SK-N-SH treated with all-trans-retinoic acid at 6 μM for 48 hours (cell line): ENCODE results near the gene OSBPL9.

ENCODE experiments used
- ATAC-seq: fragments of 200-7000 bp; cut with Tn5 transposase; 3 replicates; pipeline ENCODE4 v1.9.1; 2020; ENCODE audit warnings: mild to moderate bottlenecking, moderate library complexity
- ARNTL ChIP-seq: fragments of 450-650 bp; formaldehyde crosslinking; IDR thresholded peaks from 2 replicates; pipeline ENCODE4 v1.5.0; 2020; ENCODE audit warnings: low read depth, mild to moderate bottlenecking, moderate library complexity, borderline replicate concordance
- BACH2 ChIP-seq: fragments of 250-450 bp; sonication (Bioruptor Pico); IDR thresholded peaks from 2 replicates; pipeline ENCODE4 v1.9.0; 2021; ENCODE audit warnings: mild to moderate bottlenecking, borderline replicate concordance
- CSDC2 ChIP-seq: fragments of 250-450 bp; sonication (Bioruptor Pico); IDR thresholded peaks from 2 replicates; pipeline ENCODE4 v1.5.0; 2020; ENCODE audit warnings: mild to moderate bottlenecking, moderate library complexity
- ESRRG ChIP-seq: fragments of 250-450 bp; sonication (Bioruptor Pico); IDR thresholded peaks from 2 replicates; pipeline ENCODE4 v1.6.1; 2021; ENCODE audit warnings: mild to moderate bottlenecking
- GLIS3 ChIP-seq: fragments of 250-450 bp; sonication (Bioruptor Pico); IDR thresholded peaks from 2 replicates; pipeline ENCODE4 v1.5.0; 2020; ENCODE audit warnings: mild to moderate bottlenecking, moderate library complexity
- ISL1 ChIP-seq: fragments of 250-450 bp; sonication (Bioruptor Pico); IDR thresholded peaks from 2 replicates; pipeline ENCODE4 v2.1.2; 2022; ENCODE audit warnings: mild to moderate bottlenecking, moderate library complexity
- PPARA ChIP-seq: fragments of 250-450 bp; sonication (Bioruptor Pico); IDR thresholded peaks from 2 replicates; pipeline ENCODE4 v1.5.0; 2020; ENCODE audit warnings: mild to moderate bottlenecking, borderline replicate concordance
- RARB ChIP-seq: fragments of 250-450 bp; sonication (Bioruptor Pico); IDR thresholded peaks from 2 replicates; pipeline ENCODE4 v1.8.0; 2021; ENCODE audit warnings: mild to moderate bottlenecking, moderate library complexity
- SNAI2 ChIP-seq: fragments of 250-450 bp; sonication (Bioruptor Pico); IDR thresholded peaks from 2 replicates; pipeline ENCODE4 v1.5.0; 2020; ENCODE audit warnings: mild to moderate bottlenecking, moderate library complexity
- TCF4 ChIP-seq: fragments of 250-450 bp; sonication (Bioruptor Pico); IDR thresholded peaks from 2 replicates; pipeline ENCODE4 v1.8.0; 2021; ENCODE audit warnings: mild to moderate bottlenecking, moderate library complexity, borderline replicate concordance
- TOX ChIP-seq: fragments of 250-450 bp; sonication (Bioruptor Pico); IDR thresholded peaks from 2 replicates; pipeline ENCODE4 v1.8.0; 2021; ENCODE audit warnings: mild to moderate bottlenecking, moderate library complexity, borderline replicate concordance
- ZC3H10 ChIP-seq: fragments of 250-450 bp; sonication (Bioruptor Pico); IDR thresholded peaks from 2 replicates; pipeline ENCODE4 v1.5.1; 2021; ENCODE audit warnings: mild to moderate bottlenecking, moderate library complexity
- ZNF70 ChIP-seq: fragments of 450-650 bp; formaldehyde crosslinking; IDR thresholded peaks from 2 replicates; pipeline ENCODE4 v1.5.0; 2020; ENCODE audit warnings: mild to moderate bottlenecking, moderate library complexity
- ZNF8 ChIP-seq: fragments of 450-650 bp; formaldehyde crosslinking; IDR thresholded peaks from 2 replicates; pipeline ENCODE4 v1.5.0; 2020; ENCODE audit warnings: mild to moderate bottlenecking, moderate library complexity
- TF ChIP-seq, protein P1 (sequence below): fragments of 250-450 bp; sonication (Bioruptor Pico); IDR thresholded peaks from 2 replicates; pipeline ENCODE4 v1.8.0; 2021; ENCODE audit warnings: low read depth, mild to moderate bottlenecking, moderate library complexity, borderline replicate concordance
- TF ChIP-seq, protein P2 (sequence below): fragments of 250-450 bp; sonication (Bioruptor Pico); IDR thresholded peaks from 2 replicates; pipeline ENCODE4 v1.5.1; 2021; ENCODE audit warnings: mild to moderate bottlenecking, moderate library complexity
- TF ChIP-seq, protein P3 (sequence below): fragments of 250-450 bp; sonication (Bioruptor Pico); IDR thresholded peaks from 2 replicates; pipeline ENCODE4 v1.5.0; 2020; ENCODE audit warnings: mild to moderate bottlenecking, moderate library complexity
- TF ChIP-seq, protein P4 (sequence below): fragments of 250-450 bp; sonication (Bioruptor Pico); IDR thresholded peaks from 2 replicates; pipeline ENCODE4 v1.8.0; 2020; ENCODE audit warnings: mild to moderate bottlenecking, moderate library complexity, borderline replicate concordance
- TF ChIP-seq, protein P5 (sequence below): fragments of 250-450 bp; sonication (Bioruptor Pico); IDR thresholded peaks from 2 replicates; pipeline ENCODE4 v1.5.1; 2020; ENCODE audit warnings: low read depth, mild to moderate bottlenecking, moderate library complexity

Gene OSBPL9

DNA sequence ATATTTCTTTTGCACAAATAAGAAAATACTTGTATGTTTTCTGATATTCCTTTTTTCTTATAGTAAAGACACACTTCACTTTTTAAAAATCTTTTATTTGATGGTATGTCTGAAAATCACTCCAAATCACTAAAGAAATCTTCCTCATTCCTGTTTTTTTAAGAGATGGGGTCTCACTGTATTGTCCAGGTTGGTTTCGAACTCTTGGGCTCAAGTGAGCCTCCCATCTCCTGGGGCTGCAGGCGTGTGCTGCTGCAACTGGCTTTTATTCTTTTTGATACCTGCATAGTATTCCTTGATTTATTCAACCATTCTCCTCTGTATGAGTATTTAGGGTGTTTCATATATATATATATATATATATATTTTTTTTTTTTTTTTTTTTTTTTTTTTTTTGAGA, 88.1 kb downstream of the OSBPL9 start:
- TF ChIP-seq, protein P1, sequence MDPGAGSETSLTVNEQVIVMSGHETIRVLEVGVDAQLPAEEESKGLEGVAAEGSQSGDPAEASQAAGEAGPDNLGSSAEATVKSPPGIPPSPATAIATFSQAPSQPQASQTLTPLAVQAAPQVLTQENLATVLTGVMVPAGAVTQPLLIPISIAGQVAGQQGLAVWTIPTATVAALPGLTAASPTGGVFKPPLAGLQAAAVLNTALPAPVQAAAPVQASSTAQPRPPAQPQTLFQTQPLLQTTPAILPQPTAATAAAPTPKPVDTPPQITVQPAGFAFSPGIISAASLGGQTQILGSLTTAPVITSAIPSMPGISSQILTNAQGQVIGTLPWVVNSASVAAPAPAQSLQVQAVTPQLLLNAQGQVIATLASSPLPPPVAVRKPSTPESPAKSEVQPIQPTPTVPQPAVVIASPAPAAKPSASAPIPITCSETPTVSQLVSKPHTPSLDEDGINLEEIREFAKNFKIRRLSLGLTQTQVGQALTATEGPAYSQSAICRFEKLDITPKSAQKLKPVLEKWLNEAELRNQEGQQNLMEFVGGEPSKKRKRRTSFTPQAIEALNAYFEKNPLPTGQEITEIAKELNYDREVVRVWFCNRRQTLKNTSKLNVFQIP (CRISPR knock-in tag): no peak
- TF ChIP-seq, protein P2, sequence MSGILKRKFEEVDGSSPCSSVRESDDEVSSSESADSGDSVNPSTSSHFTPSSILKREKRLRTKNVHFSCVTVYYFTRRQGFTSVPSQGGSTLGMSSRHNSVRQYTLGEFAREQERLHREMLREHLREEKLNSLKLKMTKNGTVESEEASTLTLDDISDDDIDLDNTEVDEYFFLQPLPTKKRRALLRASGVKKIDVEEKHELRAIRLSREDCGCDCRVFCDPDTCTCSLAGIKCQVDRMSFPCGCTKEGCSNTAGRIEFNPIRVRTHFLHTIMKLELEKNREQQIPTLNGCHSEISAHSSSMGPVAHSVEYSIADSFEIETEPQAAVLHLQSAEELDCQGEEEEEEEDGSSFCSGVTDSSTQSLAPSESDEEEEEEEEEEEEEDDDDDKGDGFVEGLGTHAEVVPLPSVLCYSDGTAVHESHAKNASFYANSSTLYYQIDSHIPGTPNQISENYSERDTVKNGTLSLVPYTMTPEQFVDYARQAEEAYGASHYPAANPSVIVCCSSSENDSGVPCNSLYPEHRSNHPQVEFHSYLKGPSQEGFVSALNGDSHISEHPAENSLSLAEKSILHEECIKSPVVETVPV (CRISPR knock-in tag): no peak
- TF ChIP-seq SNAI2 (CRISPR knock-in tag) (no peak), BACH2 (CRISPR knock-in tag) (no peak), GLIS3 (CRISPR knock-in tag) (no peak), ISL1 (CRISPR knock-in tag) (no peak), ESRRG (CRISPR knock-in tag) (no peak), TCF4 (CRISPR knock-in tag) (no peak), ZNF8 (no peak), ZNF70 (CRISPR knock-in tag) (no peak), PPARA (CRISPR knock-in tag) (no peak), ARNTL (no peak), RARB (CRISPR knock-in tag) (no peak), CSDC2 (CRISPR knock-in tag) (no peak), ZC3H10 (CRISPR knock-in tag) (no peak), TOX (CRISPR knock-in tag) (no peak)
- TF ChIP-seq, protein P3, sequence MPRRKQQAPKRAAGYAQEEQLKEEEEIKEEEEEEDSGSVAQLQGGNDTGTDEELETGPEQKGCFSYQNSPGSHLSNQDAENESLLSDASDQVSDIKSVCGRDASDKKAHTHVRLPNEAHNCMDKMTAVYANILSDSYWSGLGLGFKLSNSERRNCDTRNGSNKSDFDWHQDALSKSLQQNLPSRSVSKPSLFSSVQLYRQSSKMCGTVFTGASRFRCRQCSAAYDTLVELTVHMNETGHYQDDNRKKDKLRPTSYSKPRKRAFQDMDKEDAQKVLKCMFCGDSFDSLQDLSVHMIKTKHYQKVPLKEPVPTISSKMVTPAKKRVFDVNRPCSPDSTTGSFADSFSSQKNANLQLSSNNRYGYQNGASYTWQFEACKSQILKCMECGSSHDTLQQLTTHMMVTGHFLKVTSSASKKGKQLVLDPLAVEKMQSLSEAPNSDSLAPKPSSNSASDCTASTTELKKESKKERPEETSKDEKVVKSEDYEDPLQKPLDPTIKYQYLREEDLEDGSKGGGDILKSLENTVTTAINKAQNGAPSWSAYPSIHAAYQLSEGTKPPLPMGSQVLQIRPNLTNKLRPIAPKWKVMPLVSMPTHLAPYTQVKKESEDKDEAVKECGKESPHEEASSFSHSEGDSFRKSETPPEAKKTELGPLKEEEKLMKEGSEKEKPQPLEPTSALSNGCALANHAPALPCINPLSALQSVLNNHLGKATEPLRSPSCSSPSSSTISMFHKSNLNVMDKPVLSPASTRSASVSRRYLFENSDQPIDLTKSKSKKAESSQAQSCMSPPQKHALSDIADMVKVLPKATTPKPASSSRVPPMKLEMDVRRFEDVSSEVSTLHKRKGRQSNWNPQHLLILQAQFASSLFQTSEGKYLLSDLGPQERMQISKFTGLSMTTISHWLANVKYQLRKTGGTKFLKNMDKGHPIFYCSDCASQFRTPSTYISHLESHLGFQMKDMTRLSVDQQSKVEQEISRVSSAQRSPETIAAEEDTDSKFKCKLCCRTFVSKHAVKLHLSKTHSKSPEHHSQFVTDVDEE (CRISPR knock-in tag): no peak
- TF ChIP-seq, protein P4, sequence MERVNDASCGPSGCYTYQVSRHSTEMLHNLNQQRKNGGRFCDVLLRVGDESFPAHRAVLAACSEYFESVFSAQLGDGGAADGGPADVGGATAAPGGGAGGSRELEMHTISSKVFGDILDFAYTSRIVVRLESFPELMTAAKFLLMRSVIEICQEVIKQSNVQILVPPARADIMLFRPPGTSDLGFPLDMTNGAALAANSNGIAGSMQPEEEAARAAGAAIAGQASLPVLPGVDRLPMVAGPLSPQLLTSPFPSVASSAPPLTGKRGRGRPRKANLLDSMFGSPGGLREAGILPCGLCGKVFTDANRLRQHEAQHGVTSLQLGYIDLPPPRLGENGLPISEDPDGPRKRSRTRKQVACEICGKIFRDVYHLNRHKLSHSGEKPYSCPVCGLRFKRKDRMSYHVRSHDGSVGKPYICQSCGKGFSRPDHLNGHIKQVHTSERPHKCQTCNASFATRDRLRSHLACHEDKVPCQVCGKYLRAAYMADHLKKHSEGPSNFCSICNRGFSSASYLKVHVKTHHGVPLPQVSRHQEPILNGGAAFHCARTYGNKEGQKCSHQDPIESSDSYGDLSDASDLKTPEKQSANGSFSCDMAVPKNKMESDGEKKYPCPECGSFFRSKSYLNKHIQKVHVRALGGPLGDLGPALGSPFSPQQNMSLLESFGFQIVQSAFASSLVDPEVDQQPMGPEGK (CRISPR knock-in tag): no peak
- TF ChIP-seq, protein P5, sequence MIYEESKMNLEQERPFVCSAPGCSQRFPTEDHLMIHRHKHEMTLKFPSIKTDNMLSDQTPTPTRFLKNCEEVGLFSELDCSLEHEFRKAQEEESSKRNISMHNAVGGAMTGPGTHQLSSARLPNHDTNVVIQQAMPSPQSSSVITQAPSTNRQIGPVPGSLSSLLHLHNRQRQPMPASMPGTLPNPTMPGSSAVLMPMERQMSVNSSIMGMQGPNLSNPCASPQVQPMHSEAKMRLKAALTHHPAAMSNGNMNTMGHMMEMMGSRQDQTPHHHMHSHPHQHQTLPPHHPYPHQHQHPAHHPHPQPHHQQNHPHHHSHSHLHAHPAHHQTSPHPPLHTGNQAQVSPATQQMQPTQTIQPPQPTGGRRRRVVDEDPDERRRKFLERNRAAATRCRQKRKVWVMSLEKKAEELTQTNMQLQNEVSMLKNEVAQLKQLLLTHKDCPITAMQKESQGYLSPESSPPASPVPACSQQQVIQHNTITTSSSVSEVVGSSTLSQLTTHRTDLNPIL (CRISPR knock-in tag): no peak
- TF ChIP-seq, all 23 proteins: peak for 0
- no peak for ATAC-seq

DNA sequence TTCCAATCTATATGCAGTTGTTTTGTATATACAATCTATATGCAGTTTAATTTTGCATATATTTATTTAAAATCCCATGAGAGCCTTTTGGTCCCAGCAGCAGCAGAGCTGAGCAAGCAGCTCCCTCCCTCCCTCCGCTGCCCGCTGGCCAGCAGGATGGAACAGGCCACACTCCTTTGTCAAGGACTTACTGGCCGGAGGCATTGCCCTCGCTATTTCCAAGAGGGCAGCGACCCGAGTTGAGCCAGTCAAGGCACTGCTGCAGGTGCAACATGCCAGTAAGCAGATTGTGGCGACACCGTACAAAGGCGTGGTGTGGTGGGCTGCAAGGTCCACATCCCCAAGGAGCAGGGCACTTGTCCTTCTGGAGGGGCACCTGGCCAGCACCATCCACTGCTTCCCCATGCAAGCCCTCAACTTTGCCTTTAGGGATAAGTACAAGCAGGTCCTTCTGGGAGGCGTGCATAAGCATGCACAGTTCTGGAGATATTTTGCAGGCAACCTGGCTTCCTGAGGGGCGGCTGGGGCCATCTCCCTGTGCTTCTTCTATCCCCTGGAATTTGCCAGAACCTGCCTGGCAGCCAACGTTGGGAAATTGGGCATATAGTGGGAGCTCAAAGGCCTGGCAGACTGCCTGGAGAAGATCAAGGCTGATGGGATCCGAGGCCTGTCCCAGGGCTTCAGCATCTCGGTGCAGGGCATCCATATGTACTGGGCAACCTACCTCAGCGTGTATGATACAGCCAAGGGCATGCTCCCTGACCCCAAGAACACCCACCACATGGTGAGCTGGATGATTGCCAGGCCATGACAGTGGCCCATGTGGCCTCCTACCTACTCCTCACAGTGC, 92.2 kb downstream of the OSBPL9 start:
- no peak for ATAC-seq
- no peak for TF ChIP-seq RARB (CRISPR knock-in tag)
- no peak for TF ChIP-seq ZC3H10 (CRISPR knock-in tag)
- TF ChIP-seq, protein P3 (CRISPR knock-in tag): no peak
